GM21528 (cell line): ENCODE results near the gene OTOGL.

Experiments
- ATAC-seq: cut with Tn5 transposase; IDR thresholded peaks from one replicate; pipeline ENCODE4 v1.9.1; 2021; ENCODE audit warnings: mild to moderate bottlenecking, moderate library complexity; ENCODE audit not compliant: unreplicated experiment, low FRiP score

The OTOGL gene

DNA sequence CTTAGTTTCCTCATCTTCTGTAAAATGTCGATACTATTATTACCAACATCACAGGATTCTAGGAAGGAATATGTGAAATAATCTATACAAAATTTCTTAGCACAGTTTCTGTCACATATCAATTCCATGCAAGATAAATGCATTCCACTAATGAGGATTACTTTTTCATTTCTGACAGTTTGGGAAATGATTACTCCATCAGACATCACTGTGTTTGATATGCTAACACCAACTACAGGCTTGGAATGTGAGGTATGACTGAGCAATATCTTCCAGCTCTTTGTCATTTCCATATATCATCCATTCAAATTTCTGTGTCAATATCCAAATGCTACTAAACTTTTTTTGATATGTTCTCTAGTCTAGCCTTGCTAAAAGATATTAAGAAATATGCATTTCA, 233.5 kb downstream of the OTOGL start:
- no peak for ATAC-seq

DNA sequence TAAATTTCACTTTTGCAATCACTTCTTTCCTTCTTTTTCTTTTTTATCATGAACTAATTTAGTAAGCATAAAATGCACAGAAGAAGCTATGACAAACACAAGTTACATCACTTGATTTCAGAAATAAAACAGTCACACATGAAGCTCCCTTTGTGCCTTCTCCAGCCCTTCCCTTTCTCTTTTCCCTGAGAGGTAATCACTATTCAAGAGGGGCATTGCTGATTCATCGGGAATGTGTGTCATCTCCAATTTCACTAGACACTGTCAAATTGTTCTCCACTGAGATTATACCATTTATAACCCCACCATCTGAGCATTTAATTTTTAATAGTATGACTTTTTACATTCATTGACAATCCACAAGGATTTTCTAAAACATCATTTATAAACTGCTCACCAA, 253.1 kb downstream of the OTOGL start:
- no peak for ATAC-seq

DNA sequence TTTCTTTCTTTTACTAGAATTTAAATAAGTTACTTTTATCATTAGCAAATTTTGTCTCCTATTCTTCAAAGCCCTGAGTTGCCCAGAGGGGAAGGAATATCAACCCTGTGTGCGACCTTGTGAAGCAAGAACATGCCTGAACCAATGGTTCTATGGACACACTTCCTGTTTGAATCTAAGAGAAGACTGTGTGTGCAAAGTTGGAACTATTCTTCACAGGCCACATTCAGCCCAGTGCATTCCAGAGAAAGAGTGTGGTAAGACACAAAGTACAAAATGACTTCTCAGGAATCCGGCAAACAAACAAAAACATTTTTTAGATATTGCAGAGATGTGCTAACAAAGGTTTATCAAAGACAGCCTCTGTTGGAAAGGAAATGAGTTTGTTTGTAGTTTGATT, 253.9 kb downstream of the OTOGL start:
- ATAC-seq: no peak

DNA sequence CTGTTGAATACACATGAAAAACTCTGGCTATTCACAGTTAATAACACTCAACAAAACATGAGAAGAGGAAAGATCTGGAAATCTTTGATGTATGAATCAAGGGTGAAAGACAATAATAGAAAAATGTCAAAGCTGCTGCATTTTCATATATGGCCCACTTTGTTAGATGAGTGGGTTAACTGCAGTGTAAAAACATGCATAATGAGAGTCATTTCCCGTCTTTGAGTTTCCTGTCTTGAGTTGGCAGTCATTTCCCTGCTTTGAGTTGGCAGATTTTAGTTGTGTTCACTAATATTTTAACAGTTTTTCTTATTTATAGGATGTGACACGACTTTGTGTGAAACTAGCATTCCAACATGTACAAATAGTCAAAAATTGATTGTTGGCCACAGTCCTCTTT, 256.8 kb downstream of the OTOGL start:
- no peak for ATAC-seq

- ATAC-seq: no peak
Measured at GRCh38 chr12:80359703-80360102, 260.4 kb downstream of the OTOGL start.

GRCh38 chr12:80364056-80364455, 264.7 kb downstream of the OTOGL start:
- ATAC-seq: no peak

DNA sequence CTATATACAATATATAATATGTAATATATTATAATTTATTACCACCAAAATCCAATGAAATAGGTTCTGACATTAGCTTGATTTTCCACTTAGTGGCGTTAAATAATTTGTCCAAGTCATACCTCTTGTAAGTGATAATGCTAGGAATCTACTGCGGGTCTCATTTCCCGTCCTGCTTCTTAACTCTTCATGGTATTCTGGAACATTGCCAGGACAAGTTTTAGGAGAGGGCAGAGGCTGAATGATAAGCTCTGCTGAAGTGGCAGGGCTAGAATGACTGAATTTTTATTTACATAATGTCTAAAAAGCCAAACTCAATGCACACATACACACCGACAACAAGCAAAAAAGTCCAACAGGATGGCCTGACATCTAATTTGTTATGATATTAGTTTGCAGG, 274.3 kb downstream of the OTOGL start:
- ATAC-seq: no peak

DNA sequence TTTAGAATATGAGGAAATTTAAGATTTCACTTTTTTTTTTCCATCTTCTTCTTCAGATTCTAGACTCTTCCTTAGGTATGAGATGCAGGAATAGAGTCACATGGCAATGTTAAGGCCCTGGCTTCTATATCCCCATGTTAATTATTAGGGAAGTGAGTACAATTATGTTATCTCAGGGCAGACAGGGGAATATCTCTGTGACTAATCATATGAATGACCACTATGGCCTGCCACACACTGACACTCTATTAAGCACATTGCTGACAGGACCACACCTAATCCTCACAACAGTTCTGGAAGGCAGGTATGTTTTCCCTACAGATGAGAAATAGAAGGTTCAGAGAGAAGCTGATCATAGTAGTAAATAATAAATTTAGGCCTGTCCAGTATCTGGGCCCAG, 275.3 kb downstream of the OTOGL start:
- no peak for ATAC-seq

- no peak for ATAC-seq
Measured at GRCh38 chr12:80377140-80377794, 277.9 kb downstream of the OTOGL start.

- ATAC-seq: no peak
Measured at GRCh38 chr12:80381121-80381520, 281.8 kb downstream of the OTOGL start.

DNA sequence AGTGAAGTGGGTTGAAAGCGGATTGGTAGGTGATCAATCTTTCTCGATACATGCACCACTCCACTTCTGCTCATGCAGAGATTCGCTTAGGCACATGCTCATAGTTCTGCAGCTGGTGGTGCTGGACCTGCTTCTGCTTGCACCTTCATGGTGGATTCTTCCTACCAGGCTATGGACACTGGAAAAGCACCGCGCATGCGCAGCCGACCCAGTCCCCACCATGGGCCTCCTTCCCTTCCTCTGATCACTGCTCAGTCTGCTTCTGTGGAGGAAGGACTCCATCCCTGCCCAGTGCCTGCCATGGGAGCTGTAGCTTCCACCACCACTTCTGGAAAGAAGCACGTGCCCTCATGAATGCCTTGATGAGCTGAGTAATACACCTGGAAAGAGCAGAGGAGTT, 282.9 kb downstream of the OTOGL start:
- ATAC-seq: no peak

DNA sequence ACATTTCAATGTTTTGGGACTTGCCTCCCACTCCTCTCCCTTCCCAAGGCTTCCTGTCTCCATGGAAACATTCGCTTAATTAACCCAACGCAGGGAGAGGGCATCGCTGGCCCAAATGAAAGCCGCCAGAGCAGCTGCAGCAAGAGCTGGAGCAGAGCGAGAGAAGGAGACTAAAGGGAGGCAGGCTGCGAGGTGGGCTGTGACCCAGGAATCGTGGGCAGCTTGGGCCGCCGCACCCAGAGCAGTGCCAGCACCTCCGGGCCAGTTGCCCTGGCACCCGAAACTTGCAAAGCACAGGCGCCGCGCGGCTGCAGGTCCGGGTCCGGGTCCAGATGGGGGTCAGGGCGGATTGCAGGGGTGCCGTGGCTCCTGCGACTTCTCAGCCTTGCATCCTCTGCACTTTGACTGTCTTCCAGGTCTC, 301.2 kb downstream of the OTOGL start:
- ATAC-seq: no peak

DNA sequence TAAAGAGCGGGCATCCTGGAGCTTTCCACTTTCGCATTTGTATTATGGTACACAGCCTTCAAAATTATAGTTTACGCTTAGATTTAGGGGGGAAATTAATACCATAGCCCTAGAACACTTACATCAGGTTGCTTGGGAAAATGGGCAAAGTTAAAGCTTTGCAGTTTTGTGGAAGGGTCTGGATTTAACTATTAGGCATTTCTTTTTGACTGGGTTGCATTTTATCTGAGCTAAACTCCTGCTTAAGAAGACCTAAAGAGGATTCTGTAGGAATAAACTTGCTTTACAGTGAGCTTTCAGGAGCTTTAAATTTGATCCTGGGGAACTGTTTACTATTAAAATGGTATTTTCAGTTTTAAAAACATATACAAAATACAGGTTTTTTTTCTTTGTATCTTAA, 301.9 kb downstream of the OTOGL start:
- ATAC-seq: no peak

- ATAC-seq: no peak
Measured at GRCh38 chr12:80404629-80405028, 305.3 kb downstream of the OTOGL start.

GRCh38 chr12:80406253-80406652, 306.9 kb downstream of the OTOGL start:
- no peak for ATAC-seq

GRCh38 chr12:80411787-80412186, 312.4 kb downstream of the OTOGL start:
- no peak for ATAC-seq

- peak; percentile 80 for ATAC-seq
Measured at GRCh38 chr12:80412343-80412953, 313.1 kb downstream of the OTOGL start.

GRCh38 chr12:80413462-80413861, 314.1 kb downstream of the OTOGL start:
- no peak for ATAC-seq

DNA sequence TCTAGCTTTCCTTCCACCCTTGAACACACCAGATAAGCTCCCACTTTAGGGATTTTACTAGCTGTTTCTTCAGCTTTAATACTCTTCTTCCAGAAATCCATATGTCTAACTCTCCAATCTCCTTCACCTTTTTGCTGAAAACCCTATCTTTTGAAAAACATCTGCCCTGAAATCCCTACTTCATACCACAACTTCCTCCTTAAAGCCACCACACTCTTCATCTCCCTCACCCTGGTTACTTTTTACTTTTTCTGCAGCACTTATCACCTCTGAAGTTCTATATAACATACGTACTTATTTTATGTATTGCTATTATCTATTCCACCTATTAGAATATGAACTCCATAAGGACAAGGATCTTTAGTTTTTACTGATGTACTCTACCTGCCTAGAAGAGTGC, 316.1 kb downstream of the OTOGL start:
- no peak for ATAC-seq

GRCh38 chr12:80419644-80420043, 320.3 kb downstream of the OTOGL start:
- no peak for ATAC-seq

DNA sequence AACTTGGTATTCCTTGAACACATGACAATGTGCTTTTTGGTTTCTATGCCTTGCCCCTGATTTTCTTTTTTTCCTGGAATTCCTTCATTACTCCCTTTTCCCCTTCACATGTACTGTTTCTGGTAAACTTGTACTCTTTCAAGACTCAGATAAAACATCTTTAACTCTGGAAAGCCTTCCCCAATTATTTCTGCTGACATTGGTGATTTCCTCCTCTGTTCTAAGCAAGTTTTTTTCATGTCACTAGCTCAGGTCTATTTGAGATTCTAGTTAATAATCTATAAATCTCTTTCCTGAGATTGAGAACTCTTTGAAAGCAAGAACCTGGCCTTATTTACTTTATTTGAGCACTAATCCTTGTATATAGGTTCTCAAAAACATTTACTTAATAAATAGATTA, 320.7 kb downstream of the OTOGL start:
- ATAC-seq: no peak

- ATAC-seq: no peak
Measured at GRCh38 chr12:80422550-80422949, 323.2 kb downstream of the OTOGL start.
